ENCODE data around the gene RAPGEF1.

The RAPGEF1 gene

DNA sequence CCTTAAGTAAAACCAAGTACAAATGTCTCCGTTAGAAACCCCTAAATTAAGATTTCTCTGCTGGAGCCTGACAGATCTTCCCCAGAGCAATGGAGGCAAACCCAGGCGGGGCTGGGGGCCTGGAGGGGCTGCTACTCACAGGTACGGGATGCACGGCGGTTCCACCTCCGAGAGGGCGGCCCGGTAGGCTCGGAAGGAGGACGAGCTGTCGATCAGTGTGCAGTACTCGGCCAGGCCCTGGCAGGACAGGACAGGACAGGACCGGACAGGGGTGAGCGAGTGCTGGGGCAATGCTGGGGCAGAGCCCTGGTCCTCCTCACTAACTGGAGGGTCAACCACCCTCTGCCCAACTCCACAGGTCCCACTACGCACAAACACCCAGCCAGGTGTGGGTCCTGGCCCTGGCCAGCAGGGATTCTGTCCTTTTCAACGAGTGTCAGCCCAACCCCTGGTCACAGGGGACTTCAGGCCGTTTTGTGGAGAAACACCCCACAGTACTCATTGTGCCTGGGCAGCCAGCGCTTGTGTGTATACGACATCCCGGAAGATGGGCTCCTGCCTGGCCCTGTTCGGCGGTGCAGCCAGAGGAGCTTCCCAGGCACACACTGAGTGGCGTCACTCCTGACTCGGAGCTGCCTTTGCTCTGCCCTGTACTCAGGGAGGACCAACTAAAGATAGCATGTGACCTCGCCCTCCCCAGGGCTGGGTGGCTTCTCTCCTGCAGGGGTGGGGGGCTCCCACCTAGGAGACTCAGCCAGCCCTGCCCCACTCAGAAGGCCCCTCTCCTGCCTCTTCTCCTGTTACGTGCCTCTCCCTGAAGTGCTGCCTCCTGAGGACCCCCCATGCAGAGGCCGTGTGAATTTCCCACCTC, 157.2 kb downstream of the RAPGEF1 start:
- DNase-seq, result no peak

DNA sequence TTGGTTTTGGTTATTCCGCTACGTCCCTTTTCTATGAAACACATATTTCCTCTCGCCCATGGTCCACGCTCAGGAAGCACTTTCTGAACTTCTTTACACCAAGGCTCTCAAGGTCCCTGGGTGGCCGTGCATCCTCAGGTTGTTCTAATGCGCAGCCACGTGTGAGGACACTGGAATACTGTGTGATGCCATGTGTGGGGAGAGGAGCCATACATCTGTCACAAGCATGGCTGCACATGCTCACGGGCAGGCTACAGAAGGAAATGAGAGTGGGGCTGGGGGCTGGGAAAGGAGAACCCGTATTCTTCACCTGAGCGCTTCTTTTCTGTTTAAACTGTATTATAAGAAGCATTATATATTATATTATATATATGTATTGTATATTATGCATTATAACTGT, 157.8 kb downstream of the RAPGEF1 start:
- DNase-seq, result no peak

DNA sequence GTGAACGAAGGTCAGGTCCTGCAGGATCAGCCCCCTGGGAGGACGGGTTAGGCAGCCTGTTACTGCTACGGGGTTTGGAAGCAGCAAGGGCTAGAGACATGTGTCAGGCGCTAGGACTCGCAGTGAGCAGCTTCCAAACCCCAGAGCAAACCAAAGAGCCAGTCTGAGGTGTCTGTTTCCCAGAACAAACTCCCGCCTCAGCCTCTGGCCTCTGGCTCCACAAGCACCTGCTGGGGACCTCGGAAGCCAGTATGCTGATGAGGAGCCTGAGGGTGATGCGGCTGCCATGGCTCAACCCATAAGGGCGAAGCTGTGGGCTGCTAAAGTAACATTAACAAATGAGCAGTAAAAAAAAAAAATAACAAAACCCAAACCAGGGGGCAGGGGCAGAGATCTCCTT, 159.5 kb downstream of the RAPGEF1 start:
- DNase-seq, result no peak

DNA sequence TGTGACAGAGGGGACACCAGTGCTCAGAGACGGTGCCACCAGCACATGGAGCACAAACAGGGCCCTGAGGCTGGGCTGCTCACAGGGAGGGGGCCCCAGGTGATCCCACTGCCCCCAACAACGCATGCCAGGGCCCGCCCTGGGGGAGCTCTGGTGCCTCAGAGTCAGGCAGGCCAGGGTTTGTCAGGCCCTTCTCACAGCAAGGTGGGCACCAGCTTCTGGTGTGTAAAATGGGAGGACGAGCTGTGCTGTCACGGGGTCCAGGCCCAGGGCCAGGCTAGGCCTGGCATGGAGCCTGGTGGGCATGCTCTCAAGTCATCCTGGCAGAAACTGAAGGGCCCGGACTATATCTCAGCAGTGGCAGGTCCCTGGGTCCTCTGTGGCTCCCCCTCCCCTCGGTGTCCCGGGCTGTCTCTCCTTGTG, 160.1 kb downstream of the RAPGEF1 start:
- DNase-seq, result no peak

DNA sequence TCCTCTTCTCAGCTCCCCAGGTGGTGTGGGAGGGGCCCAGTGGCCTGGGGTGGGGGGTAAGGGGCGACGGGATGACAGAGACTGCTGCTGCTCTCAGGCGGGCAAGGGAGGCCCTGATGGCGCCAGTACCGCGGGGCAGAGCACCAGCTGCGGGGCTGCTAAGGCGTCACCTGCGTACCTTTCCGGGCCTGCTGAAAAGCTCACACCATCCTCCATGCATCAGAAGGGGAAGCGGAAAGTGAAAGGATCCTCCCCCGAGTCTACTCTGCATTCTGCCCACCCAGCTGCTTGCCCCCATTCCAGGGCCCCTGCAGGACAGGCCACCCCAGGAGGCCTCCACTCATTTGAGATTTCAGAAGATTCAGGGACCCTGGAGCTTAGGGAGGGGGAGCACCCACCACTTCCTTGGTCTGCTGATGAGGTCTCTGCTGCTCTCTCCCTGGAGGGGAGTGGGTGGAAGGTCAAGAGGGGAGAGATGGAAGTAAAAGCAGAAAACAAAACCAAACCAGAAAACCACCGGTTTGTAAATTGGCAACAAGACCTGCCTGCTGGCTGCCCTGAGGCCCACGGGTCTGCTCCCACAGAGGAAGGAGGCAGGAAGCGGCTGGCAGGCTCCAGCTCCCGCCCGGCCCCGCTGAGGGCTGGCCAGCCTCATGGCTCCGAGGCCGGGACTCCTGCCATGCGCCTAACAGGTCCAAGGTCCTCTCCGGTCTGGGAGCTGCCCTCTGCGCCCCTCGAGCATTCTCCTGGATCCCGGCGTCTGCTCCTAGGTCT, 161.0 kb downstream of the RAPGEF1 start:
- no peak for DNase-seq

DNA sequence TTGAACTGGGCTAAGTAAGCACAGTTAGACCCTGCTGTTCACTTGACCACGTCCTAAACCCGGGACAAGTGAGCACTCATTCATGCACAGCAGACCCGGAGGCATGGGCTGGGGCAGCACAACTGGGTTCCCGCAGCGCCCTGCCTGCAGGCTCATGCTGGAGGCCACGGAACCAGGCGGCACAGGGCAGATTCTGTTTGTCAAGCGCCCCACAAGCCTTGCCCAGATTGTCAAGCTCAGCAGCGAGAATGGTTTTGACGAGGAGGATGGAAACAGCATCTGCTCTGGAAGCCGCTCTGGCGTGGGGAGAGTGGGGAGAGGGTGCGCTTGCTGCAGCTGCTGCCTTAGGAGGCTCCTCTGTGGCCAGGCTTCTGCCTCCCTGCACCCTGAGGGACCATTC, 161.9 kb downstream of the RAPGEF1 start:
- no peak for DNase-seq

DNA sequence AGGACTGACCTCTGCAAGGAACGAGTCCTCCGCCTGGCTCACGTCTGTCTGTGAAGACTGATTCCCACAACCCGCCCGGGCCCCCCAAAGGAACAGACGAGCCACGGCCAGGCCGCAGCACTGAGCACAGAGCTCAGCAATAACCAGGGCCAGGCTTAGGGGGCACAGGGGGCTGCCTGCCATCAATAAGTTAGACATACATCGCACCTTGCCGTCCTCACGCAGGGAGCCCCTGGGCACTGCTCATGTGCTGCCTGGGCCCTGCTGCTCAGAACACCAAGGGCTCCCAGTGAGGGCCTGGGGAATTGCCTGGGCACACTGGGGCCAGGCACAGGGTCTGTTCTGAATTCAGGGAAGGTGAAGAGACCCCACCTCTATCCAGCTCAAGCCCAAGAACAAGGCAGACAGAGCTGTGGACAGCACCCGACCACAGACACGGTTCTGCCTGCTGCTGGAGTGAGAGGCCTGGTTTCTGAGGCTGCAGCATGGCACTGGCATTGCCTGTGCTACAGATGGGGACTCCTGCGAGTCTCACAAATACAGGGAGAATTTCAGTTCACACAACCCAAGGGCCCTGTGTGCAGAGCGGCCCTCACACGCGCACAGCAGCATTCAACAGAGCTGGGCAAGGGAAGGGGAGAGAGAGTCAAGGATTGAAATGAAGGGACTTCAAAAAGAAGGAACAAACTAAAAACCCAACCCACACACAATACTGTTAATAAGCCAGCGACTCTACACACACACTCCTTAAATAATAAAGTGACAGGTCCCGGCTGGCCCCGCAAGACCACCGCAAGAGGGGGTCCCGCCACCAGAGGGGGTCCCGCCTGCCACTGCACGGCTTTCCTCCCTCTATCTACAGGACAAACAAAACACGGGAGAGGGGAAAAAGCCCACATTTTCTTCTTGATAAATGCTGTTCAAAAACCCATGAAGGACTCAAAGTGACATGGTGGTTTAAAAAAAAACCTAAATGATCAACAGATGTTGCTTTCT, 162.6 kb downstream of the RAPGEF1 start:
- DNase-seq, result no peak

DNA sequence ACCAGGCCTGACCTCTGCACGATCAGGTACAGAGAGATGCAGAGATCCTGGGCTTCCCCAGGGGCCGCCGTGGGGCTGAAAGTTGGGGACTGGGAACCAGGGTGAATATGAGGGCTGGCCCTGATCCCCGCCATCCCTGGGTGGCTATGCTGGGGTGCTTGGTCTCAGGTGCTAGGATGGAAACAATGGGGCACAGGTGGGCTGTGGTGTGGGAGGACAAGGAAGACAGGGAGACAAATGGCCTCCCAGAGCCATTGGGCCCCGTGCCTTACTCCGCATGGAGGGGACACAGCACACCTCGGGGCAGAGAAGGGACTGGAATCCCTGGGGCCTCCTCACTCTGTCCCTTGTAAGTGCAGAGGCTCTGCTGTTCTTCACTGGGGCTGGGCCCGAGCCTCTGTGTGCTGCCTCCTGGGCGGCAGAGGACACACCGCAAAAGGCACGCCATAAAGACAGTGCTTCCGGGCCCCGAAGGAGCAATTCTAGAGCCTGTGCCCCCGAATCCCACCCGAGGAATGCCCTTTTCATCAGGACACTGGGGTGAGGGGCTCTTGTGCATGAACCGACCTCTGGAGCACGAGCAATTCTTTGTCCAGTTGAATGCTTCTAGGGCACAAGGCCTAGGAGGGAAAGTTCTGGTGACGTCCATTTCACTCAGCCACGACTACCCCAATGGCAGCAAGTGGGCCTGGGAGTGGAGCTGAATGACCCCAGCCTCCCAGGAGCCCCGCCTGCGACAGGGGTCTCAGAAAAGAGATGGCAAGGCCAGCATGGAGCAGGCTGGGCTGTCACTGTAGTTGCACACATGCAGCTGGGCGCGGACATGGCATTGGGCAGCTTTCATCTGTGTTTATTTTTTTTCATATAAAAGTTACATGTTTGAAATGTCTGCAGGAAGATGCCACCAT, 163.7 kb downstream of the RAPGEF1 start:
- no peak for DNase-seq

DNA sequence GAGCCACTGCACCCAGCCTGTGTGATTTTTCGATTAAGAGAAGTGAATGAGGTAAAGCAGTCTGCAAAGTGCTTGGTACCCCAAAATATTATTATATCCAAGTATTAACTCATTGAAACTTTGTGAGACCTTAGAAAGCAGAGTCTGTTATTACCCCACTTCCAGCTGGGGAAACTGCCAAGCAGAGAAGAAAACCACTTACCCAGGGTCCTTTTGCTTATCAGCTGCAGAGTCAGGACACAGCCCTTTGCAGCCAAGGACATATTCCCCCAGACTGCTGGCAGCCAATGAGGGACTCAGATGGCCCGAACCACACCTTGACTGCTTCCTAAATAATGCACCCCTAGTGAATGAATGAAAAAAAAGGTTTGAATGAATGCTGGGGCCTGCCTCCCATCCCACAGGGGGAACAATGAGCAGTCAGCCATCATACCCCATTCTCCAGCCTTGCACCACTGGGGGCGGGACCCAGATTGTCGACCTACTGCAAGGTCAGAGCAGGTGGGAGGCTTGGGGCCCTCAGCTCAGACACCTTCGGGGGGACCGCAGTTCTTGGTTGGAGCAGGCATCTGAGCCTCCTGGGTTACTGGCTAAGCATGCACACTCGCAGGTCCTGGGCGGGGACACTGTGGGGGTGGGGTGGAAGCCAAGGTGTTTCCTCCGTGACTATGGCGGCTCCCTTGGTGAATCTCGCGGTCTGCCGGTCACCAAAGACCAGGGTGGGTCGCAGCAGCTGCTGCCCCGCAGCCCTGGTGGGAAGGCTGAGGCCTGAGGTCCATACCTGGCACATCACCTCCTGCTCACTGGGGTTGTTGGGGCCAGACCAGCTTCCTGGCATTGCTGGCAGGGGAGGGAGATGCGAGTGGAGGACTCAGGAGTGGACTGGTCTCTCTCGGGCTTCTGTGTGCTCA, 164.9 kb downstream of the RAPGEF1 start:
- DNase-seq, result no peak

DNA sequence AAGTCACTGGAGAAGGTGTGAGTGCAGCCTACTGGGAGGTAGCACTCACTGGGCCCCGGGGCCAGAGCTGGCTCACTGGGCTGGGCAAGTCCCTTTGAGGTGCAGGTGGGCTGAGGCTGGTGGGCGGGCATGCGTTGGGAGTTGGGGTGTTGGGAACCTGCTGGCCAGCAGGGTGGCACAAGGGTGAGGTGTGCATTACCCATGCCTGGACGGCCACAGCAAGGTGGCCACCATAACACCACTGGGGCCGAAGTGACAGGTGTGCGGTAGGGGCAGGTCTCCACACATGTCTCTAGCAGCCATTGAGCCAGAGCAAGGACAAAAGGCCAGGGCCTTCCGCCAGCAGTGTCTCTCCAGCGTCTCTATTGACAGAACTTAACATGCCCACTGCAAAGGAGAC, 172.0 kb downstream of the RAPGEF1 start:
- no peak for DNase-seq

DNA sequence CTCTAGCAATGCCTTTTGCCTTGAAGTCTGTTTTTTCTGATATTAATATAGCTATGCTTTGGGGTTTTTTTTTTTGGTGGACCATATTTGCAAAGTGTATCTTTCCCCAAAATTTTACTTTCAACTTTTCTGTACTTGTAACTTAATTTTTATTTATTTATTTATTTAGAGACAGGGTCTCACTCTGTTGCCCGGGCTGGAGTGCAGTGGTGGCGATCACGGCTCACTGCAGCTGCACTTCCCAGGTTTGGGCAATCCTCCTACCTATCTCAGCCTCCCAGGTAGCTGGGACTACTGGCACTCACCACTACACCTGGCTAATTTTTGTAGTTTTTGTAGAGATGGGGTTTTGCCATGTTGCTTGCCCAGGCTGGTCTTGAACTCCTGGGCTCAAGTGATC, 173.7 kb downstream of the RAPGEF1 start:
- no peak for DNase-seq

DNA sequence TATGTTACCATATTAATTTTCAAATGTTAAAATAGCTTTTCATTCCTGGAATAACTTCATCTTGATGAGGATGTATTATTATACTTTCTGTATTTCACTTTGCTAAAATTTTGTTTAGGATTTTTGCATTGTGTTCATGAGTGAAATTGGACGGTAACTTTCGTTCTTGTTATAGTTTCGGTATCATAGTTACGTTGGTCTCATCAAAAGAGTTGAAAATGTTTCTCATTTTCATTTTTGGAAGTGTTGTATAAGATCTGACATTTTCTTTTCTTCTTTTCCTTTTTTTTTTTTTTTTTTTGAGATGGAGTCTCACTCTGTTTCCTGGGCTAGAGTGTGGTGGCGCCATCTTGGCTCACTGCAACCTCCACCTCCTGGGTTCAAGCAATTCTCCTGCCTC, 174.5 kb downstream of the RAPGEF1 start:
- DNase-seq, result no peak

DNA sequence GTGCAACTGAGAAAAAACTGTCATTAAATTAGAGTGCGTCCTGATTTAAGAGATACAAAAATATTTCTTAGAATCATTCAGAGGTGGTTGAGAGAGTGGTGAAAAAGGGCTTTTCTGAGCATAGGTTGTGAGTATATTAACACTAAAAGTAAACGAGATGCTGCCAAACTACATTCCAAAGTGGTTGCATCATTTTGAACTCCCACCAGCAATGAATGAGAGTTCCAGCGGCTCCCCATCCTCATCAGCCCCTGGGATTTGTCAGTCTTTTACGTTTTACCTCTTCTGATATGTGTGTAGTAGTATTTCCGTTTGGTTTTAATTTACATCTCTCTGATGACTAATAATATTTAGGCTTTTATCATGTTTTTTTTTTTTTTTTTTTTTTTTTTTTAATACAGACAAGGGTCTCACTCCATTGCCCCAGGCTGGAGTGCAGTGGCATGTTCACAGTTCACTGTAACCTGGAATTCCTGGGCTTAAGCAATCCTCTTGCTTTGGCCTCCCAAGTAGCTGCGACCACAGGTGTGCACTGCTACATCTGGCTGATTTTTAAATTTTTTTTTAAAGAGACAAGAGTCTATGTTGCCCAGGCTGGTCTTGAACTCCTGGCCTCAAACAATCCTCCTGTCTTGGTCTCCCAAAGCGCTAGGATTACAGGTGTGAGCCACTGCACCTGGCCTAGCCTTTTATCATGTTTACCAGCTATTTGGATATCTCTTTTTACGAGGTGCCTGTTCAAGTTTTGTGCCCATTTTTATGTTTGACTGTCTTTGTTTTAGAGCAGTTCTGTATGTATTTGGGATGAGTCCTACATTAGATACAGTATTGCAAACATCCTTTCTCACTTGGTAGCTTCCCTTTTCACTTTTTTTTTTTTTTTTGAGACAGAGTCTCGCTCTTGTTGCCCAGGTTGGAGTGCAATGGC, 177.6 kb downstream of the RAPGEF1 start:
- DNase-seq, result no peak

DNA sequence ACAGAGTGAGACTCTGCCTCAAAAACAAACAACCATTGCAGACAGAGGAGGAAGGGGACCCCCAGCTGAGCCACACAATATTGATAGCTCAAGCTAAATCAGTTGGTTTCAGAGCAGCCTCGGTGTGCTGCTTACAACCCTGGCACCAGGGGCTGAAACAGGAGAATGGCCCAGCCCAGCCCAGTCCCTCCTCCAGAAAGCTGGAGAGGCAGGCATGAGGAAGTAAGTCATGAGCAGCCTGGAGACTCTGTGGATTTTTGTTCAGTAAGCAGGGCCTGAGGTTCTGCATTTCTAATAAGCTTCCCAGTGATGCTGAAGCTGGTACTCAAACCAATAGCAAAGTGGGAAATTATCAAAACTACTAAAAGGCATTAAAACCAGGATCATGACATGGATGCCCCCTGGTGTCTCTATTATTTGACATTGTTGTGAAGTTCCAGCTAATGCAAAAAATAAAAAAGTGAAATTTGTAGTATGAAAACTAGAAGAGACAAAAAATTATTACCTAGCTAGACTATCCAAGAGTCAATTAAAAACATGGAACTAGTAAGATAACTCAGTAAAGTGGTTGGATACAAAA, 180.4 kb downstream of the RAPGEF1 start:
- no peak for DNase-seq

DNA sequence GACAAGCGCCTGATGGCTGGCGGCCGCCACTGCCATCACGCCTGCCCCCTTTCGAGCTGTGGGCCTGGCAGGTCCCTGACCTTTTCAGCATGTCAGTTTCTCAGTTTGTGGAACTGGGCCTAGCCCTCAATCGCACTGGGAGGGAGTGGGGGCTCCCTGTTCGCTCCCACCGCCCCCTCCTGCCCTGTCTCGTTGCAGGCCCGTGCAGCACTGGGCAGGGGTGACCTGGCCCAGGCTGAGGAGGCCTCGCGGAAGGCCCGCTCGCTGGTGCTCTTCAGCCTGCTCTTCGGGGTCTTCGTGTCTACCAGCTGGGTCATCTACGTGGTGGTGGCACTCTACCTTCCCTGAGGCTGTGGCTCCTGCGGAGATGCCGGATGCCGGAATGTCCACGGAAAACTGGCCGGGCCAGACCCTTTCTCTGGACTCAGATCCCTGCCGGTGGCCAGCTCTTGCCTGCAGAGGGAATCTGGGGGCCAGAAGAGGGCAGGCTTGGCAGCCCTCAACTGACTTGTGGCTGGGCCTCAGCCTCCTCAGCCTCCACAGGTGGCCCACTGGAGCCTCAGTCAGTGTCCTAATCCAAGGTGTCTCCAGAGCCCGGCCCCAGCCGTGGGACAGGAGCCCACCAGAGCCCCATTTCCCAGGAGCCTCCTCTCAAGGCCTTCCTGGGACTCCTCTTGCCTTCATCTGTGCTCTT, 181.9 kb downstream of the RAPGEF1 start:
- DNase-seq, result no peak

DNA sequence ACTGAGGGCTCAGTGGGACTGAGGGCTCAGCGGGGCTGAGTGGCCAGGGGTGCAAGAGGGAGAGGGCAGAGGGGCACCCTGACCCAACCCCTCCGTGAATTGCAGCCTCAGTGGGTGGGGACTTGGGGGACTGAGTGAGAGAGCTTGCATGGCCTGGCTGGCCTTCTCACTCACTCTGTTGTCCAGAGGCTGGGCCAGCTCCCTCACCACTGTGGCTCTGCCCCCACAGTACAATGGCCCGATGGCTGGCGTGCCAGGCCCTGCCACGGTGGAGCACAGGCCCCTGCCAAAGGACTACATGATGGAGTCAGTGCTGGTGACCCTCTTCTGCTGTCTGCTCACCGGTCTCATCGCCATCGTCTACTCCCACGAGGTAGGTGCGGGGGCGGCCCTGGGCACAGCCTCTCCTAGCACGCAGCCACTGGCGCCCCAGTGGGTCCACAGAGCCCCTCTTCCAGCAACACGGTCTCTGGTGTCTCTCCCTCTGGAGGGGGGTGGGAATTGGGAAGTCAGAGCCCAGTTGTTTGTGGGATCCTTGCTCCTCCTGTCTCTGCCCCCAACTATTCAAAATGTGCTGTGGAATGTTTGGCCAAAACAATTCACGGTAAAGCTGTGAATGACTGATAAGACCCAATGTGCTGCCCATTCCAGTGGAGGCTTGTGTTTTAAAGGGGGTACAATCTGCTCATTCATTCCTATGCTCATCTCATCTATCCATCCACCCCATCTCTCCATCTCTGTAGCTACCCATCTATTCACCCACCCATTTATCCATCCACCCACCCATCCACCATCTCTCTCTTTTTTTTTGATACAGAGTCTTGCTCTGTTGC, 183.8 kb downstream of the RAPGEF1 start:
- no peak for DNase-seq

DNA sequence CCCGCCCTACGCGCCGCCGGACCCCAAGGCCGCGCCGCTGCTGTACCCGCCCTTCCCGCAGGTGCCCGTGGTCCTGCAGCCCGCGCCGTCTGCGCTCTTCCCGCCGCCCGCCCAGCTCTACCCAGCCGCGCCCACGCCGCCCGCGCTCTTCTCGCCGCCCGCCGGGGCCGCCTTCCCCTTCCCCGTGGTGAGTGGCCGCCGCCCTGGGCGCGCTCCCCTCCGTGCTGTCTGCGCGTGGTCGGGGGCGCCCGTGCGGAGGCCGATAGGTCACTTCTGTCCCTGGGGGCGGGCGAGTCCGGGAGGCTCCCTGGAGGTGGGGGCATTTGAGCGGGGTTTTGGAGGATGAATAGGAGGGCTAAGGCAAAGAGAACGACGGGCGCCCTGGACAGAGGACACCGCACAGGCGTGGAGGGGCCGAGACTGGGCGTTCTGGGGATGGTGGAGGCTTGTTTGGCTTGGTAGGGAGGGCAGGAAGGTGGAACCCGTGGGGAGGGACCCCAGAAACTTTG, 185.0 kb downstream of the RAPGEF1 start:
- DNase-seq, result no peak
